ENCODE data around the gene CDH16. TPM values are rescaled to one million over a fixed set of nuclear protein-coding genes. Genes with fewer than 3 reads are reported as not detected.

CDH16 gene
- total and polyA plus RNA-seq, 7 donors, result 0.19 to 0.60 TPM; not detected in 5

DNA sequence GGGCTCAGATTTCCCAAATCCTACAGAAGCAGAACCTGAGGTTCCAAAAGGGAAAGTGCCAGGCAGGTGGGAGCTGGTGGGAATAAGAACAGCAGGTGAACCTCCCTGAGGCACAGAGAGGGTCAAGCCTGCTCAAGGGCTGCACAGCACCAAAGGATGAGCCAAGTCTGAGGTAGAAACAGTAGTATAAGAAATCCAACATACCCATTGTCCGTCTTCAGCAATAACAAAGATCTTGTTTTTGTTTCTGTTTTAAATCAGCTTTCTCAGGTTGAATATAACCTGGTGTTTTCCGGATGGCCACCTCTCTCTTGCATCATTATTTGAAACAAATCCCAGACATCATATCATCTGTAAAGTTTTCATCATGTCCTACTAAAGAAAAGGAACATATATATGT lies 31.8 kb upstream of the CDH16 start:
- no peak for DNase-seq
- peaks cover 0 to 20% (median 15%) of the 10 kb centered on the region in 4 donors for H3K4me1 ChIP-seq
- TF ChIP-seq, protein P1, sequence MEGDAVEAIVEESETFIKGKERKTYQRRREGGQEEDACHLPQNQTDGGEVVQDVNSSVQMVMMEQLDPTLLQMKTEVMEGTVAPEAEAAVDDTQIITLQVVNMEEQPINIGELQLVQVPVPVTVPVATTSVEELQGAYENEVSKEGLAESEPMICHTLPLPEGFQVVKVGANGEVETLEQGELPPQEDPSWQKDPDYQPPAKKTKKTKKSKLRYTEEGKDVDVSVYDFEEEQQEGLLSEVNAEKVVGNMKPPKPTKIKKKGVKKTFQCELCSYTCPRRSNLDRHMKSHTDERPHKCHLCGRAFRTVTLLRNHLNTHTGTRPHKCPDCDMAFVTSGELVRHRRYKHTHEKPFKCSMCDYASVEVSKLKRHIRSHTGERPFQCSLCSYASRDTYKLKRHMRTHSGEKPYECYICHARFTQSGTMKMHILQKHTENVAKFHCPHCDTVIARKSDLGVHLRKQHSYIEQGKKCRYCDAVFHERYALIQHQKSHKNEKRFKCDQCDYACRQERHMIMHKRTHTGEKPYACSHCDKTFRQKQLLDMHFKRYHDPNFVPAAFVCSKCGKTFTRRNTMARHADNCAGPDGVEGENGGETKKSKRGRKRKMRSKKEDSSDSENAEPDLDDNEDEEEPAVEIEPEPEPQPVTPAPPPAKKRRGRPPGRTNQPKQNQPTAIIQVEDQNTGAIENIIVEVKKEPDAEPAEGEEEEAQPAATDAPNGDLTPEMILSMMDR (IDR thresholded peaks at IDR 0.05), result no peak
- TF ChIP-seq EP300 (IDR thresholded peaks at IDR 0.05) (no peak), POLR2A (IDR thresholded peaks at IDR 0.05) (no peak), POLR2AphosphoS5 (IDR thresholded peaks at IDR 0.05) (no peak)
- intact Hi-C loops (cut with DNase I), result no loop called here
- no peaks in the 10 kb centered on the region for H3K36me3 ChIP-seq
- H3K27me3 ChIP-seq, result peaks cover 0 to 51% (median 3%) of the 10 kb centered on the region in 3 donors
- H3K9me3 ChIP-seq, result no peaks in the 10 kb centered on the region
- WGBS, 2 donors, result 81% methylated on average over 2 of the region's 2 CpGs
- H3K27ac ChIP-seq, result no peak overlapping the region
- no peak overlapping the region for H3K4me3 ChIP-seq

DNA sequence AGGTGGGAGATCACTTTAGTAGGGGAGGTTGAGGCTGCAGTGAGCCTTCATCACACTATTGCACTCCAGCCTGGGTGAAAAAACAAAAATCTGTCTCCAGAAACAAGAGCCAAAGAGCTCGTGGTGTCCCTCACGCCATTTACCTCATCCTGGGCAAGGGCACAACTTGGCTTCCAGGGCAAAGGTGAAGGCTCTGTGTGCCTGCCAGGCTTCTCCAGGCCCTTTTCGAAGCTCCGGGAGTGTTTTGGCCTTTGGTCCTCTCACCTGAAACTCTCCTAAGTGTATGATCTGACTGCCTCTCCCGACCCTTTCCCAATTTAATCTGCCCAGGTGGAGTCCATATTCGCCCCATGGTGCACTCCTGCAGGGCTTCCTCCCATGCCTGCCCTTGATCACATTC lies 30.8 kb upstream of the CDH16 start:
- Histone ChIP-seq H3K27me3 (peaks cover 0 to 51% (median 3%) of the 10 kb centered on the region in 3 donors), H3K27ac (no peak overlapping the region), H3K9me3 (no peaks in the 10 kb centered on the region), H3K36me3 (no peaks in the 10 kb centered on the region), H3K4me1 (peaks cover 0 to 20% (median 15%) of the 10 kb centered on the region in 4 donors), H3K4me3 (no peak overlapping the region)
- WGBS, 2 donors, result 30 to 71% methylated on average over 6 of the region's 6 CpGs
- intact Hi-C loops (cut with DNase I), result no loop called here
- TF ChIP-seq, protein P1 (IDR thresholded peaks at IDR 0.05), result no peak
- TF ChIP-seq EP300 (IDR thresholded peaks at IDR 0.05), result no peak
- no peak for TF ChIP-seq POLR2AphosphoS5 (IDR thresholded peaks at IDR 0.05)
- no peak for TF ChIP-seq POLR2A (IDR thresholded peaks at IDR 0.05)
- no peak for DNase-seq

DNA sequence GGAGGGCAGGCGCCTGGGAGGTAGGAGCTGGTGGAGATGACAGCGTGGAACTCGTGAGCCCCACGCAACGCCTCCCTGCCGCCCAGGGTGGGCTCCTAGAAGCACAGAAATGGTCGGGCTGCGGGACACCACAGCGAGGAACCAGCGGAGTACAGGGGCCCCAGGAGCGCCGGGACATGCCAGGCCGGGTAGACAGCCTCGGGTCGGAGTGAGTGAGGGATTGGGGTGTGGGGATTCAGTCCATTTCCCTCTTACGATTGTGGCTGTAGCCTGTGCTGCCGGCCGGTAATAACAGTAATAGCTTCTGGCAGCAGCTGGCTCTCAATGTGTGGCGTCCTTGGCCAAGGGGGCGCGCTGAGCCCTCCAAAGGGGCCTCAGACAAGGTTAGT lies 30.1 kb upstream of the CDH16 start:
- Histone ChIP-seq H3K36me3 (peaks cover 0 to 3% (median 1%) of the 10 kb centered on the region in 4 donors), H3K9me3 (no peaks in the 10 kb centered on the region), H3K27ac (no peak overlapping the region), H3K4me1 (peaks cover 0 to 20% (median 15%) of the 10 kb centered on the region in 4 donors), H3K27me3 (peaks cover 0 to 49% (median 3%) of the 10 kb centered on the region in 3 donors), H3K4me3 (peak overlapping the region in 3 of 4 donors; percentile 48 to 58 (median 57))
- no peak for TF ChIP-seq EP300 (IDR thresholded peaks at IDR 0.05)
- no peak for TF ChIP-seq POLR2A (IDR thresholded peaks at IDR 0.05)
- TF ChIP-seq POLR2AphosphoS5 (IDR thresholded peaks at IDR 0.05), result no peak
- TF ChIP-seq, protein P1 (IDR thresholded peaks at IDR 0.05), result no peak
- intact Hi-C loops (cut with DNase I), result no loop called here
- 39 to 73% methylated on average over 21 of the region's 21 CpGs for WGBS, 2 donors
- no peak for DNase-seq

DNA sequence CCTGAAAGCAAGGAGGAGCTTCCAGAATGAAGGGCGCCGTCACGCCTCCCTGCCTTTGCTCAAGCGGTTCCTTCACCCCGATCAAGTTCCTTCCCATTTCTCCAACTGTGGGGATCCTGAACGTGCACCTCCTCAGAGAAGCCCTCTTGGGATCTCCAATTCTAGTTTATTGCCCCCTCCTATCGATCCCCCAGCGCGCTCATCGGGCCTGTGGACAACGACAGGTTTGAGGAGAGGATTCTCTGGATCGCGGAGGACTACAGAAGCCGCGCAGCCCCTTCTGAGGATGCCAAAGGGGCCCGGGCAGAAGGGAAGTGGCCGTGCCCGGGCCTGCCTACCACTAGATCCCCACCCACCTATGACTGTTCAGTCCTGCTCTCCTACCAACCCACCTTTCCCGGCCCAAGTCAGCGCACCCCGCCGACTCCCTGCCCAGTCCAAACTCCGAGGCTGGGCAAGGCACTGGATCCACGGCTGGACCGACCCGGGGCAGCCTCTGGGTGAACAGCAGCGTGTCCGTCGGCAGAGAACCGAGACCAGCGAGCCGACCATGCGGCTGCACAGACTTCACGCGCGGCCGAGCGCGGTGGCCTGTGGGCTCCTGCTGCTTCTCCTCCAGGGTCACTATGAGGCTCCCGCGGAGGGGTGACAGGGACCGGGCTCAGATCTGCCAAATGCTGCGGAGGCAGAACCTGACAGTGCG lies 29.6 kb upstream of the CDH16 start:
- Histone ChIP-seq H3K9me3 (no peaks in the 10 kb centered on the region), H3K27me3 (peaks cover 0 to 44% (median 3%) of the 10 kb centered on the region in 3 donors), H3K4me1 (peaks cover 0 to 20% (median 15%) of the 10 kb centered on the region in 4 donors), H3K27ac (peak overlapping the region in 1 of 4 donors; percentile 6), H3K36me3 (peaks cover 0 to 8% (median 6%) of the 10 kb centered on the region in 4 donors), H3K4me3 (peak overlapping the region; percentile 27 to 58 (median 52))
- TF ChIP-seq, protein P1 (IDR thresholded peaks at IDR 0.05), result no peak
- 9 to 15% methylated on average over 44 of the region's 44 CpGs for WGBS, 2 donors
- no peak for DNase-seq
- intact Hi-C loops (cut with DNase I), result no loop called here

Measured in sigmoid colon (tissue), 7 donors.